Camera-type eye (tissue), 1 donor: ENCODE results near the gene CISD3. TPM values are rescaled to one million over a fixed set of nuclear protein-coding genes. Genes with fewer than 3 reads are reported as not detected.

ENCODE experiments used
- total RNA-seq: library from RNA; depleted of rRNA; stranded (reverse); fragments of >200 nt; gene quantifications from one replicate; pipeline ENCODE4 v1.2.3, GENCODE V29; 2014

Gene CISD3
- 1.9 TPM for total RNA-seq

GRCh38 chr17:38729886-38730525 is at the start of gene CISD3:
Gene CISD3 (plus strand): TSS chr17:38730341. CDS start chr17:38730359, 18 bp downstream.

GRCh38 chr17:38704606-38705522 is 25.3 kb upstream of the CISD3 start, which contains the start of gene MLLT6:
Gene MLLT6 (plus strand): TSS chr17:38705273. CDS start chr17:38705633, 360 bp downstream.

GRCh38 chr17:38748149-38748891 is 18.2 kb downstream of the CISD3 start, which contains the start of gene PCGF2:
Gene PCGF2 (minus strand): TSS chr17:38748336. CDS start chr17:38740402, 7,934 bp downstream.

GRCh38 chr17:38752308-38753070 is 22.3 kb downstream of the CISD3 start, which contains the start of gene PSMB3:
Gene PSMB3 (plus strand): TSS chr17:38752741. CDS start chr17:38752827, 86 bp downstream.

Other genes with a start within 250 kb of the CISD3 start
- gene SRCIN1, start 124.4 kb upstream of the CISD3 start, total RNA-seq = 14.8 TPM
- 1.1 TPM for gene EPOP, start 55.4 kb upstream of the CISD3 start, total RNA-seq
- gene MLLT6, start 25.1 kb upstream of the CISD3 start, total RNA-seq = 87.1 TPM
- gene PCGF2, start 18.0 kb downstream of the CISD3 start, total RNA-seq = 13.9 TPM
- 84.8 TPM for gene PSMB3, start 22.4 kb downstream of the CISD3 start, total RNA-seq
- gene PIP4K2B, start 69.2 kb downstream of the CISD3 start, total RNA-seq = 101 TPM
- gene CWC25, start 95.0 kb downstream of the CISD3 start, total RNA-seq = 20.3 TPM
- gene RPL23, start 123.4 kb downstream of the CISD3 start, total RNA-seq = 1,179 TPM
- gene LASP1, start 139.7 kb downstream of the CISD3 start, total RNA-seq = 83.0 TPM
- gene FBXO47, start 237.1 kb downstream of the CISD3 start, total RNA-seq = not detected